Activated naive CD8-positive, alpha-beta T cell (primary cell): ENCODE measurements around the gene RPL27.
"Not testable (repeated sequence)": the region's sequence is repeated elsewhere in the genome, so short reads cannot be mapped to it uniquely, and the experiment has no call there.

Experiments used
- H3K27ac Mint-ChIP-seq: one replicate; pipeline ENCODE4 v1.8.0; 2021; ENCODE audit warnings: mixed read lengths
- H3K27me3 Mint-ChIP-seq: one replicate; pipeline ENCODE4 v1.8.0; 2021; ENCODE audit warnings: mixed read lengths
- H3K36me3 Mint-ChIP-seq: one replicate; pipeline ENCODE4 v1.8.0; 2021; ENCODE audit warnings: mixed read lengths
- H3K4me1 Mint-ChIP-seq: one replicate; pipeline ENCODE4 v1.8.0; 2021; ENCODE audit warnings: low read depth, mixed read lengths
- H3K4me3 Mint-ChIP-seq: one replicate; pipeline ENCODE4 v1.8.0; 2021; ENCODE audit warnings: mild to moderate bottlenecking, mixed read lengths
- H3K9me3 Mint-ChIP-seq: one replicate; pipeline ENCODE4 v1.8.0; 2021; ENCODE audit warnings: low read depth, mixed read lengths

Gene RPL27

GRCh38 chr17:42982266-42982665 lies 16.0 kb upstream of the RPL27 start:
- H3K4me1 Mint-ChIP-seq = peaks cover 30% of the 10 kb centered on the region
- no peaks in the 10 kb centered on the region for H3K9me3 Mint-ChIP-seq
- no peaks in the 10 kb centered on the region for H3K27me3 Mint-ChIP-seq
- peaks cover 4% of the 10 kb centered on the region for H3K36me3 Mint-ChIP-seq
- H3K27ac Mint-ChIP-seq = peak overlapping the region; percentile 64
- peak overlapping the region; percentile 95 for H3K4me3 Mint-ChIP-seq

GRCh38 chr17:42985225-42985624 lies 13.0 kb upstream of the RPL27 start:
- Mint-ChIP-seq H3K36me3 (peaks cover 8% of the 10 kb centered on the region), H3K4me3 (no peak overlapping the region)

GRCh38 chr17:42989141-42989540 lies 9.1 kb upstream of the RPL27 start:
- H3K9me3 Mint-ChIP-seq = no peaks in the 10 kb centered on the region
- no peak overlapping the region for H3K4me3 Mint-ChIP-seq
- H3K36me3 Mint-ChIP-seq = peaks cover 11% of the 10 kb centered on the region
- no peaks in the 10 kb centered on the region for H3K27me3 Mint-ChIP-seq
- H3K4me1 Mint-ChIP-seq = peaks cover 7% of the 10 kb centered on the region
- no peak overlapping the region for H3K27ac Mint-ChIP-seq

More at GRCh38 chr17:42985225-42985624, 13.0 kb upstream of the RPL27 start:
- Mint-ChIP-seq H3K27me3 (no peaks in the 10 kb centered on the region), H3K27ac (no peak overlapping the region), H3K9me3 (no peaks in the 10 kb centered on the region), H3K4me1 (peaks cover 22% of the 10 kb centered on the region)

- H3K4me1 Mint-ChIP-seq = peaks cover 4% of the 10 kb centered on the region
- peaks cover 11% of the 10 kb centered on the region for H3K36me3 Mint-ChIP-seq
- no peaks in the 10 kb centered on the region for H3K9me3 Mint-ChIP-seq
- H3K4me3 Mint-ChIP-seq = no peak overlapping the region
- no peak overlapping the region for H3K27ac Mint-ChIP-seq
- H3K27me3 Mint-ChIP-seq = no peaks in the 10 kb centered on the region
Observed at GRCh38 chr17:42989726-42990652, 8.2 kb upstream of the RPL27 start.

- Mint-ChIP-seq H3K4me3 (no peak overlapping the region), H3K27me3 (no peaks in the 10 kb centered on the region), H3K36me3 (peaks cover 9% of the 10 kb centered on the region), H3K4me1 (no peaks in the 10 kb centered on the region), H3K27ac (no peak overlapping the region), H3K9me3 (no peaks in the 10 kb centered on the region)
Observed at GRCh38 chr17:42991471-42991870, 6.7 kb upstream of the RPL27 start.

GRCh38 chr17:42992872-42993271 lies 5.3 kb upstream of the RPL27 start:
- H3K36me3 Mint-ChIP-seq = peaks cover 9% of the 10 kb centered on the region
- no peaks in the 10 kb centered on the region for H3K27me3 Mint-ChIP-seq

GRCh38 chr17:42993913-42994312 lies 4.3 kb upstream of the RPL27 start:
- not testable (repeated sequence) for H3K27ac Mint-ChIP-seq, H3K9me3 Mint-ChIP-seq, H3K4me3 Mint-ChIP-seq, H3K4me1 Mint-ChIP-seq, H3K27me3 Mint-ChIP-seq, H3K36me3 Mint-ChIP-seq

More at GRCh38 chr17:42992872-42993271, 5.3 kb upstream of the RPL27 start:
- no peak overlapping the region for H3K27ac Mint-ChIP-seq
- H3K4me3 Mint-ChIP-seq = no peak overlapping the region
- H3K9me3 Mint-ChIP-seq = no peaks in the 10 kb centered on the region
- peaks cover 4% of the 10 kb centered on the region for H3K4me1 Mint-ChIP-seq

- peak overlapping the region; percentile 98 for H3K4me3 Mint-ChIP-seq
- H3K36me3 Mint-ChIP-seq = peaks cover 11% of the 10 kb centered on the region
- H3K9me3 Mint-ChIP-seq = no peaks in the 10 kb centered on the region
- H3K4me1 Mint-ChIP-seq = peaks cover 25% of the 10 kb centered on the region
- no peaks in the 10 kb centered on the region for H3K27me3 Mint-ChIP-seq
- peak overlapping the region; percentile 98 for H3K27ac Mint-ChIP-seq
Observed at GRCh38 chr17:42997390-42997983, 732 bp upstream of the RPL27 start.

GRCh38 chr17:42999003-42999525 lies 845 bp downstream of the RPL27 start:
- Mint-ChIP-seq H3K27me3 (no peaks in the 10 kb centered on the region), H3K36me3 (peaks cover 11% of the 10 kb centered on the region), H3K9me3 (no peaks in the 10 kb centered on the region), H3K4me3 (peak overlapping the region; percentile 98), H3K4me1 (peaks cover 31% of the 10 kb centered on the region), H3K27ac (peak overlapping the region; percentile 98)

GRCh38 chr17:43000894-43001293 lies 2.7 kb downstream of the RPL27 start:
- H3K9me3 Mint-ChIP-seq, H3K27me3 Mint-ChIP-seq: not testable (repeated sequence)
- Mint-ChIP-seq H3K36me3 (peaks cover 11% of the 10 kb centered on the region), H3K4me1 (peaks cover 31% of the 10 kb centered on the region), H3K4me3 (peak overlapping the region; percentile 58), H3K27ac (peak overlapping the region; percentile 54)

GRCh38 chr17:43003542-43004172 lies 5.4 kb downstream of the RPL27 start:
- Mint-ChIP-seq H3K4me1 (peaks cover 36% of the 10 kb centered on the region), H3K27ac (peak overlapping the region; percentile 61), H3K27me3 (no peaks in the 10 kb centered on the region), H3K9me3 (no peaks in the 10 kb centered on the region), H3K4me3 (no peak overlapping the region), H3K36me3 (peaks cover 11% of the 10 kb centered on the region)

- Mint-ChIP-seq H3K4me3 (peak within 1 kb of the TSS; percentile 99), H3K27me3 (no peaks in the 10 kb centered on the region), H3K9me3 (no peaks in the 10 kb centered on the region), H3K27ac (peak within 1 kb of the TSS; percentile 99), H3K4me1 (peaks cover 30% of the 10 kb centered on the region), H3K36me3 (no peaks in the 10 kb centered on the region)
Observed at GRCh38 chr17:43006639-43007551, 8.7 kb downstream of the RPL27 start, which contains the start of gene IFI35. IFI35 (plus strand) TSS chr17:43006784; CDS start chr17:43006948, 164 bp downstream.

- Mint-ChIP-seq H3K27me3 (no peaks in the 10 kb centered on the region), H3K4me3 (no peak overlapping the region), H3K4me1 (peaks cover 19% of the 10 kb centered on the region), H3K36me3 (no peaks in the 10 kb centered on the region), H3K27ac (peak overlapping the region; percentile 12), H3K9me3 (no peaks in the 10 kb centered on the region)
Observed at GRCh38 chr17:43010667-43011308, 12.6 kb downstream of the RPL27 start.
